WI38 (cell line): ENCODE measurements around the gene CYSRT1.

Experiments used
- H3K4me3 ChIP-seq: 2 replicates; pipeline ENCODE4 v1.5.1; 2011; ENCODE audit warnings: low read depth, mild to moderate bottlenecking, control low read depth, low read length
- CTCF ChIP-seq: IDR thresholded peaks from 2 replicates; pipeline ENCODE4 v1.5.1; 2012; ENCODE audit warnings: low read depth, mild to moderate bottlenecking, control low read depth, low read length

CYSRT1 gene

GRCh38 chr9:137191691-137192447 is 33.1 kb upstream of the CYSRT1 start:
- TF ChIP-seq CTCF, result no peak
- no peak overlapping the region for H3K4me3 ChIP-seq

- TF ChIP-seq CTCF, result no peak
- H3K4me3 ChIP-seq, result no peak overlapping the region
These were observed 32.6 kb upstream of the CYSRT1 start for GRCh38 chr9:137192448-137192780.

- no peak for TF ChIP-seq CTCF
- H3K4me3 ChIP-seq, result no peak overlapping the region
These were observed 32.1 kb upstream of the CYSRT1 start for GRCh38 chr9:137192859-137193258.

GRCh38 chr9:137193771-137194170 is 31.2 kb upstream of the CYSRT1 start:
- TF ChIP-seq CTCF, result no peak
- H3K4me3 ChIP-seq, result no peak overlapping the region

DNA sequence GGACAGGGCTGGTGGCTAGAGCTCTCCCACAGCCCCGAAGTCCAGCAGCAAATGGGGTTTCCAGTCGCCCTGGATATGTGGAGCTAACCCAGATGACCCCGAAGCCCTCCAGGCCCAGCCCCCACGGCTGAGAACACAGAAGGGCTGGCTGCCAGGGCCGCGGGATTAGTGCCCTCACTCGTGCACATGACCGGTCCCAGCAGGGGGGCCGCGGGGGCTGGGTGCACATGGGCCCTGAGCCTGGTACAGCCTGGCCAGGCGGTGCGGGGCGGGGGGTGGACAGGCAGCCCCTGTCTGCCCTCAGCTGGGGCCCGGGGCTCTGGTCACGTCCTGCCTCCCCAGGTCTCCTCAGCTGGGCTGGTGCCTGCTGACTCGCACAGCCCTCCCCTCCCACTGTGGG is 30.6 kb upstream of the CYSRT1 start:
- TF ChIP-seq CTCF, result no peak
- no peak overlapping the region for H3K4me3 ChIP-seq

GRCh38 chr9:137194909-137195308 is 30.1 kb upstream of the CYSRT1 start:
- TF ChIP-seq CTCF, result no peak
- H3K4me3 ChIP-seq, result no peak overlapping the region

- no peak for TF ChIP-seq CTCF
- H3K4me3 ChIP-seq, result no peak overlapping the region
These were observed 29.3 kb upstream of the CYSRT1 start for GRCh38 chr9:137195525-137196220.
